Activated naive CD4-positive, alpha-beta T cell treated with anti-CD3 and anti-CD28 coated beads, Interleukin-2, amount 50 U/mL, for 72 hours (primary cell): Measurements from ENCODE around the gene OSBPL5. TPM values are rescaled to one million over a fixed set of nuclear protein-coding genes. Genes with fewer than 3 reads are reported as not detected.

Experiments used
- ATAC-seq, 2 donors: fragments of 150-1000 bp; cut with Tn5 transposase; 2 replicates each; pipeline ENCODE4 v1.10.0; 2021; ENCODE audit warnings: mild to moderate bottlenecking in 2 of 2, moderate library complexity in 2 of 2
- DNase-seq, 2 donors: peaks; one replicate each; pipeline ENCODE4 v3.0.0; 2021 to 2022; ENCODE audit warnings: low spot score in 2 of 2
- H3K27ac Mint-ChIP-seq, 2 donors: one replicate each; pipeline ENCODE4 v1.8.0; 2022; ENCODE audit warnings: mild to moderate bottlenecking in 2 of 2, mixed read lengths in 2 of 2
- H3K36me3 Mint-ChIP-seq, 2 donors: one replicate each; pipeline ENCODE4 v1.8.0; 2022; ENCODE audit warnings: mixed read lengths in 2 of 2
- H3K9me3 Mint-ChIP-seq, 2 donors: one replicate each; pipeline ENCODE4 v1.8.0; 2022; ENCODE audit warnings: mixed read lengths in 2 of 2
- total RNA-seq, 2 donors: library from RNA; stranded (reverse); gene quantifications; one replicate each; pipeline ENCODE4 v1.2.3, GENCODE V29; 2022

Gene OSBPL5, protein sequence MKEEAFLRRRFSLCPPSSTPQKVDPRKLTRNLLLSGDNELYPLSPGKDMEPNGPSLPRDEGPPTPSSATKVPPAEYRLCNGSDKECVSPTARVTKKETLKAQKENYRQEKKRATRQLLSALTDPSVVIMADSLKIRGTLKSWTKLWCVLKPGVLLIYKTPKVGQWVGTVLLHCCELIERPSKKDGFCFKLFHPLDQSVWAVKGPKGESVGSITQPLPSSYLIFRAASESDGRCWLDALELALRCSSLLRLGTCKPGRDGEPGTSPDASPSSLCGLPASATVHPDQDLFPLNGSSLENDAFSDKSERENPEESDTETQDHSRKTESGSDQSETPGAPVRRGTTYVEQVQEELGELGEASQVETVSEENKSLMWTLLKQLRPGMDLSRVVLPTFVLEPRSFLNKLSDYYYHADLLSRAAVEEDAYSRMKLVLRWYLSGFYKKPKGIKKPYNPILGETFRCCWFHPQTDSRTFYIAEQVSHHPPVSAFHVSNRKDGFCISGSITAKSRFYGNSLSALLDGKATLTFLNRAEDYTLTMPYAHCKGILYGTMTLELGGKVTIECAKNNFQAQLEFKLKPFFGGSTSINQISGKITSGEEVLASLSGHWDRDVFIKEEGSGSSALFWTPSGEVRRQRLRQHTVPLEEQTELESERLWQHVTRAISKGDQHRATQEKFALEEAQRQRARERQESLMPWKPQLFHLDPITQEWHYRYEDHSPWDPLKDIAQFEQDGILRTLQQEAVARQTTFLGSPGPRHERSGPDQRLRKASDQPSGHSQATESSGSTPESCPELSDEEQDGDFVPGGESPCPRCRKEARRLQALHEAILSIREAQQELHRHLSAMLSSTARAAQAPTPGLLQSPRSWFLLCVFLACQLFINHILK
- total RNA-seq, result 10 to 100 TPM in 1 of 2 donors, 1 to 10 TPM in 1; 1.2 to 20.0 TPM

- ATAC-seq (peak; percentile 28 to 72), DNase-seq (peak in 1 of 2 donors; percentile 68)
- Mint-ChIP-seq H3K36me3 (no peaks in the 10 kb centered on the region), H3K9me3 (no peaks in the 10 kb centered on the region), H3K27ac (peak within 1 kb of the TSS in 1 of 2 donors; percentile 33)
Observed at GRCh38 chr11:3165152-3165705, at the start of gene OSBPL5. Gene OSBPL5 (minus strand): TSS chr11:3165310. CDS start chr11:3129148, 36,162 bp downstream.

DNA sequence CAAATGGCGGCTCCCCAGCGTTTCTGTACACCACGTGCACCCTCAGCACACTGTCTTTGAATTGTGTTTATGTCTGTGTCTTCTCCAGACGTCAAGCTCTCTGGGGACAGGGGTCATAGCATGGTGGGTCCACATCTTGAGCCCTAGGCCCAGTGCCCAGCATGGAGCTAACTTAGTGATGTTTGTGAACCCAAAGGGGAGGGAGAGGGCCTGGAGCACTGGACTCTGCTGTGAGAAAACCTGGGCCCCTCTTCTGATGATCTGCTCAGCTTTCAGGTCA lies 49.2 kb upstream of the OSBPL5 start:
- DNase-seq (no peak), ATAC-seq (no peak)
- peaks cover 0 to 7% of the 10 kb centered on the region in 2 donors for H3K9me3 Mint-ChIP-seq
- no peak overlapping the region for H3K27ac Mint-ChIP-seq
- no peaks in the 10 kb centered on the region for H3K36me3 Mint-ChIP-seq

- peaks cover 0 to 7% of the 10 kb centered on the region in 2 donors for H3K9me3 Mint-ChIP-seq
- no peak overlapping the region for H3K27ac Mint-ChIP-seq
Observed at GRCh38 chr11:3213659-3214419, 48.7 kb upstream of the OSBPL5 start.

GRCh38 chr11:3208272-3208671 lies 43.2 kb upstream of the OSBPL5 start:
- no peak for DNase-seq
- Mint-ChIP-seq H3K36me3 (no peaks in the 10 kb centered on the region), H3K9me3 (peaks cover 0 to 7% of the 10 kb centered on the region in 2 donors), H3K27ac (no peak overlapping the region)
- no peak for ATAC-seq

More at GRCh38 chr11:3213659-3214419, 48.7 kb upstream of the OSBPL5 start:
- H3K36me3 Mint-ChIP-seq, result no peaks in the 10 kb centered on the region
- ATAC-seq (no peak), DNase-seq (peak in 1 of 2 donors; percentile 25)

- no peak for ATAC-seq
- DNase-seq, result no peak
- Mint-ChIP-seq H3K9me3 (peaks cover 0 to 7% of the 10 kb centered on the region in 2 donors), H3K27ac (no peak overlapping the region), H3K36me3 (no peaks in the 10 kb centered on the region)
Observed at GRCh38 chr11:3207526-3208189, 42.5 kb upstream of the OSBPL5 start.

DNA sequence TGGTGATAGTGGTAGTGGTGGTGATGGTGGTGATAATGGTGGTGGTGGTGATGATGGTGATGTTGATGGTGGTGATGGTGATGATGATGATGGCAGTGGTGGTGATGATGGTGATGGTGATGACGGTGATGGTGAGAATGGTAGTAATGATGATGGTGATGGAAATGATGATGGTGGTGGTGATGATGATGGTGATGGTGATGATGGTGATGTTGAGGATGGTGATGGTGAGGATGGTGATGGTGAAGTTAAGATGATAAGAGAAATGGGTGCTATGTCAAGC lies 41.8 kb upstream of the OSBPL5 start:
- Mint-ChIP-seq H3K27ac (no peak overlapping the region), H3K9me3 (peaks cover 0 to 4% of the 10 kb centered on the region in 2 donors), H3K36me3 (no peaks in the 10 kb centered on the region)

GRCh38 chr11:3206156-3206921 lies 41.2 kb upstream of the OSBPL5 start:
- DNase-seq, result no peak
- peak in 1 of 2 donors; percentile 16 for ATAC-seq
- no peaks in the 10 kb centered on the region for H3K36me3 Mint-ChIP-seq
- H3K27ac Mint-ChIP-seq, result no peak overlapping the region
- no peaks in the 10 kb centered on the region for H3K9me3 Mint-ChIP-seq

More for the DNA sequence above, 41.8 kb upstream of the OSBPL5 start:
- no peak for ATAC-seq
- no peak for DNase-seq

- Mint-ChIP-seq H3K9me3 (no peaks in the 10 kb centered on the region), H3K36me3 (no peaks in the 10 kb centered on the region), H3K27ac (no peak overlapping the region)
- DNase-seq (no peak), ATAC-seq (no peak)
Observed at GRCh38 chr11:3205261-3206155, 40.4 kb upstream of the OSBPL5 start.

GRCh38 chr11:3204141-3205015 lies 39.3 kb upstream of the OSBPL5 start:
- Mint-ChIP-seq H3K9me3 (no peaks in the 10 kb centered on the region), H3K27ac (no peak overlapping the region), H3K36me3 (no peaks in the 10 kb centered on the region)
- ATAC-seq, result no peak
- no peak for DNase-seq

DNA sequence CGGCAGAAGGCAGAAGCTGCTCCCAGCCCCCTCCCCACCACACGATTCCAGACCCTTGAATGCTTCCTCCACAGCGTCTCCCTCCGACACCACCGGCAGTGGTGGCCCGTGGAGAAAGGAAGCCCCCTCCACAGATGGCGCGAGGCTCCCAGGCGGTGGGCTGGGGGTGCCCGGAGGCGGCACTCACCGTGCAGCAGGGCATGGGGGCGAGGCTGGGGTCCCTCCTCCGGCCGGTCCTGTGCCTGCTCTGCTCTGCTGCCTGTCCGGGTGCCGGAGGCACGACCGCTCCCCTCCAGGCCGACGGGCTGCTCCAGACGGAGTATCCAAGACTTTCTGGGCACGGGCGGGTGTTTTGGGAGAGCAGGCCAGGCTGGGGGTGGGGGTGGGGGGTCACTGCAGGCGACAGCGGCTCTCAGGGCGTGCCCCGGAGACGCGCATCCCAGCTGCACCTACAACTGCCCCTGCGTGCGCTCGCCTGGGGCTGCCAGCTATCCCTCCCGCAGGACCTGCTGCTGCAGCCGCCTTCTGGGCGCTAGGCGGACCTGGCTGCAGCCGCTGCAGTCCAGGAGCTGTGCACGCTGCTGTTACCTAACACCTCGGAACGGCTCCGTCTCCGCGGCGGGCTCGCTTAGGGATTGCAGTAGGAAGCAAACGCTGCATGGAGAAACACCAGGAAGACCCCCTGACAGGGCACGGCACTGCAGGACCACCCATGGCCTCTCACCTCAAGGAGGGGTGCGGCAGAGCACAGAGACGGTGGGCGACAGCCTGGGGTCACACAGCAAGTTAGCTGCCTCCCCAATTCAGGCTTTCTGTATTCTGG lies 38.3 kb upstream of the OSBPL5 start:
- Mint-ChIP-seq H3K27ac (no peak overlapping the region), H3K36me3 (no peaks in the 10 kb centered on the region), H3K9me3 (no peaks in the 10 kb centered on the region)
- DNase-seq (no peak), ATAC-seq (no peak)

- Mint-ChIP-seq H3K27ac (no peak overlapping the region), H3K9me3 (no peaks in the 10 kb centered on the region), H3K36me3 (no peaks in the 10 kb centered on the region)
- DNase-seq (no peak), ATAC-seq (no peak)
Observed at GRCh38 chr11:3202759-3203158, 37.6 kb upstream of the OSBPL5 start.

- no peaks in the 10 kb centered on the region for H3K36me3 Mint-ChIP-seq
Observed at GRCh38 chr11:3202305-3202704, 37.2 kb upstream of the OSBPL5 start.

DNA sequence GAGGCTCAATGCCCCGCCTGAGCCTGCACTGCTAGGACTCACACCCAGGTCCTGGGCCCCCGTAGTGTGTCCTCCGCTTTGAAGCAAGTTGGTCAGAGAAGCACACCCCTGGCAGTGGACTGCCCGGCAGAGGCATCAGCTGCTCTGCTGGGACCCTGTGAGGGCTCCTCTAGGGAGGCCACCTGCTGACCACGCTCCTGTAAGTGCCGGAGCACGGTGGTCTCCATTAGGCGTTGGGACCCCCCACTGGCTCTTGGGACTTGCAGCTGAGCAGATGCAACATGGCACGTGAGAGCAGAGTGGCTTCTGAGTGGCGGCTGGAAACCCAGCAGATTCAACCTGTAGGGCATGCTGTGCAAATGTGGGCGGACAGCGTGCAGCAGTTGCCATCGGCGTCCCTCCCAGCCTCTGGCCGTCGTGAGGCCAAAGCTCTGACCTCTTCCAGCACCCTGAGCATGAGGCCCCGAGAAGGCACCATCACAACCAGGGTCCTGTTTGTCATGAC lies 36.6 kb upstream of the OSBPL5 start:
- Mint-ChIP-seq H3K27ac (no peak overlapping the region), H3K9me3 (no peaks in the 10 kb centered on the region), H3K36me3 (no peaks in the 10 kb centered on the region)
- DNase-seq, result no peak
- ATAC-seq, result no peak

More at GRCh38 chr11:3202305-3202704, 37.2 kb upstream of the OSBPL5 start:
- no peak overlapping the region for H3K27ac Mint-ChIP-seq
- no peaks in the 10 kb centered on the region for H3K9me3 Mint-ChIP-seq
- ATAC-seq, result no peak
- no peak for DNase-seq
